ENCODE results near the gene LRRFIP1.
A peak's percentile ranks its signal among the peaks of the same experiment; 100 is the strongest.

The LRRFIP1 gene

GRCh38 chr2:237642038-237642734 is 14.8 kb downstream of the LRRFIP1 start:
- no peak for DNase-seq

- DNase-seq, result no peak
These were observed 15.7 kb downstream of the LRRFIP1 start for GRCh38 chr2:237643066-237643465.

DNA sequence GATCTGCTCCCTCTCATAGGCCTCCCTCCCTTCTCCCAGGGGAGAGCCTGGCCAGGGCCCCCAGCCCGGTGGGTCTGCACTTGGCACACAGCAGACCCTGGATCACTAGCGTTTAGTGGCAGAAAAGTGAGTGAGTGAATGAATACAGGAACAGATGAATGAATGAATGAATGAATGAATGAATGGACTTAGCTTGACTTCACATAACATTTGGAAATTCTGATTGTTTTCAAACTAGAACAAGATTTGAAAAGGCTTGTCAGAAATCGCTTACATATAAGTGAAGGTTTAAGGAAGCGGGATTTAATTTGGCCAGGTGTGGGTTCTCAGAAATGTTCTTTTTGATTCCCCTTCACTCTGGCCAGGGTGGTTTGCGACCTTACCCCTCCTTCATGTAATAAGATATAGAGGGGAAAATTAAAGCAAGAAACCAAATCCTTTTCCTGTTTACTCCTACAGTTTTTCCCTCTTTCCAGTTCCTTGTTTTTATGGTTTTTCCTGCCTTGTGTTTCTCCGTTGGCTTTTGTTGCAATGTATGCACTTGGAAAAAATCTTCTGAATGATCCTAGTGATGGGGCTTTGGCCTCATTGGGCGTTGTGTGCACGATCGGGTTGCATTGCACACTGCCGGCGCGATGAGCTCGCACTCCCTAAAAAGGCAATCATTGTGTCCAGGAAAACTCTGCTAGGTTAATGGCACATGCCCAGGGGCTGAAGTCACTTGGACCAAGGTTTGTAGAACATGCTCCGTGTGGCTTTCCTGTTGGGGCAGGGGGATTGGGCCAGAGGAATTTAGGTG is 16.4 kb downstream of the LRRFIP1 start:
- no peak for DNase-seq

DNA sequence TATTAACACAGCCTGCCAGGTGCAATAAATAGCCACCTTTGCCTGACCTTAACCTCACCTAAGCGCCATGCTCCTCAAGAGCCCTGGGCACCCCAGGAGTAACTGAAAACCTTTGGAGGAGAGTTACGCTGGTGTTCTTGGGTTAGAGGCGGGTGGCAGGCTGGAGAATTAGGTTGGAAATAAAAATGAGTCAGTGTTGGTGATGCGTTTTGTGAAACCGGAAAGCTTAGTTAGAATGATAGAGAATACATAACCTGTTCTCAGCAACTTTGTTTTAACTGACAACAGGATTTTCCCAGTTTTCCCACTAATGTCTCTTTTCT is 17.0 kb downstream of the LRRFIP1 start:
- DNase-seq, result no peak

DNA sequence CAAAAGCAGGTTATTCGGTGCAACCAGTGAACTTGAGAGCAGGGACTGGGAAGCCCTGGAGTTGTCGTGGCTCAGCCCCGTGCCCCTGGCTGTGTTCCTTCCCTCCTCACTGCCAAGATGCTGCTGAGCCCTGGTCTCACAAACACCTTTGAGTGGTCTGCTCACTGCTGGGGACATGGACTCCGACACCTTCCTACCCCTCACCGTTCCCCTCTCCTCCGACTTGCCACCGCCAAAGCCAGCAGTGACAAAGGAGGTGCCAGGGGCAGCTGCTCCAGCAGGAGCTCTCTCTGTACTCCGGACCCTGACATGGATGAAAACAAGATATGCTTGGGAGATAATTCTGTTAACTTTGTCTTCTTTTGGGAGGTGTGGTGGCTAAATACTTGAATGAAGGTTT is 17.9 kb downstream of the LRRFIP1 start:
- DNase-seq, result no peak

- DNase-seq, result no peak
These were observed 20.0 kb downstream of the LRRFIP1 start for GRCh38 chr2:237647176-237648015.

- no peak for DNase-seq
These were observed 20.6 kb downstream of the LRRFIP1 start for GRCh38 chr2:237648016-237648381.

- DNase-seq, result no peak
These were observed 22.4 kb downstream of the LRRFIP1 start for GRCh38 chr2:237649541-237650454.

DNA sequence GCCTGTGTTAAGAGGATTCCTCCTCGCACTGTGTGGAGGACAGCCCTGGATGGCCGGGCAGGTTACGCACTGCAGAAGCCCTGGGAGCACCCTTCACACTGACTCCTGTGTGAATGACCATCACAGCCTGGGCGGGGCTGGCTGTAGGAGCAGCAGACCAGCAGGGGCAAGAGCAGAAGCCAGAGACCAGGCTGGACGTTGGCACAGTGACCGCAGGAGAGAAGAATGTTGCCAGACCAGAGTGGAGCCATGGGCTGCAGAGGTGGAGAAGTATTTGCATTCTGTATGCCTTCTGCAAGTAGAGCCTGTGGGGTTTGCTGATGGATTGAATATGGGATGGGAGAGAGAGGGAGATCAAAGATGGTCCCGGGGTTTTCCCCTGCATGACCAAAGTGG is 23.1 kb downstream of the LRRFIP1 start:
- no peak for DNase-seq

DNA sequence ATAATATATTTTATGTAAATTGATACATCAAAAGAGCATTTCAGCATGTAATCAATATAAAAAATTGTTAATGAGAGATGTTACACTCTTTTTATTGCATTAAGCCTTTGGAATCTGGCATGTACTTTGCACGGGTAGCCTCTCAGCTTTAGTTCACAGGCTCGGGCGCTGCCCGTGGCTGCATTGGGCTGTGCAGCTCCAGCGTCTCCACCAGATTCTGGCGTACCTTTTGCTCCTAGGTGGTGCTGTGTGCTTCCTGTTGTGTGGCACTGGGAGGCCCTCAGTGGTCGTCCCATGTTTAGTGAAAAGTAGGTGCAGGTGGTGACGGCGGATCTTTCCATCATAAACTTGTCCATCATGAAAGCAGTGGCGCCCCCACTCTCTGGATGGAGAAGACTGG is 24.4 kb downstream of the LRRFIP1 start:
- DNase-seq, result no peak

DNA sequence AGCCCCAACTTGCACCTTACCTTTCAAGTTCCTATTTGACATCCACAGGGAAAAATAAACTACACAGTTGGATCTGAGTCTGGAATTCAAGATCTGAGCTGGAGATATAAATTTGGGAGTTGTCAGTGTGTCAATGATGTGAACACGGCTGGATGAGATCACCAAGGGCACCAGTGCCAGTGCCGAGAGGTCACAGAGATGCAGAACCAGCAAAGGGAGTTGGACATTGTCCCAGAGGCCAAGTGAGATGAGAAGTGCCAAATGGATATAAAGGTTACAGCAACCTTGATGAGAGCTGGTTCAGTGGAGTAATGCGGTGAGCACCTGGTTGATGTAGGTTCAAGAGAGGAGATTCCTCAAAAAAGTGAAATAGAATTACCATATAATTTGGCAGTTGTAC is 24.8 kb downstream of the LRRFIP1 start:
- DNase-seq, result no peak

GRCh38 chr2:237652854-237653253 is 25.5 kb downstream of the LRRFIP1 start:
- DNase-seq, result no peak

DNA sequence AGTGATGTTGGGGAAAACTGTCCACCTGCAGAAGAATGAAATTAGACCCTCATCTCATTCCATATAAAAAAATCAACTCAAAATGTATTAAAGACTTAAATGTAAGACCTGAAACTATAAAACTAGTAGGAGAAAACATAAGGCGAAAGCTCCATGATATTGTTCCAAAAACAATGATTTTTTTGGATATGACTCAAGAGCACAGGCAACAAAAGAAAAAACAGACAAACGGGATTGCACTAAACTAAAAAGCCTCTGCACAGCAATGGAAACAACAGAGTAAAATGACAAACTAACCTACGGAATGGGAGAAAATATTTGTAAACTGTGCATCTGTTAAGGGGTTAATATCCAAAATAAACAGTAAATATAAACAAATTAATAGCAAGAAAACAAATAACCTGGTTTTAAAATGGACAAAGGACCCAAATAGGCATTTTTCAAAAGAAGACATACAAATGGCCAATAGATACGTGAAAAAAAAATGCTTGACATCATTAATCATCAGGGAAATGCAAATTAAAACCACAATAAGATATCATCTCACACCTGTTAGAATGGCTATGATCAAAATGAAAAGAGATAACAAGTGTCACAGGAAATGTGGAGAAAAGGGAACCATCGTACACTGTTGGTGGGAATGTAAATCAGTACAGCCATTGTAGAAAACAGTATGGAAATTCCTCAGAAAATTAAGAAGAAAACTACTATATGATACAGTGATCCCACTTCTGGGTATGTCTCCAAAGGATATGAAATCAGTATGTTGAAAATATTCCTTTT is 26.6 kb downstream of the LRRFIP1 start:
- DNase-seq, result no peak

GRCh38 chr2:237657063-237657462 is 29.7 kb downstream of the LRRFIP1 start:
- DNase-seq, result no peak

DNA sequence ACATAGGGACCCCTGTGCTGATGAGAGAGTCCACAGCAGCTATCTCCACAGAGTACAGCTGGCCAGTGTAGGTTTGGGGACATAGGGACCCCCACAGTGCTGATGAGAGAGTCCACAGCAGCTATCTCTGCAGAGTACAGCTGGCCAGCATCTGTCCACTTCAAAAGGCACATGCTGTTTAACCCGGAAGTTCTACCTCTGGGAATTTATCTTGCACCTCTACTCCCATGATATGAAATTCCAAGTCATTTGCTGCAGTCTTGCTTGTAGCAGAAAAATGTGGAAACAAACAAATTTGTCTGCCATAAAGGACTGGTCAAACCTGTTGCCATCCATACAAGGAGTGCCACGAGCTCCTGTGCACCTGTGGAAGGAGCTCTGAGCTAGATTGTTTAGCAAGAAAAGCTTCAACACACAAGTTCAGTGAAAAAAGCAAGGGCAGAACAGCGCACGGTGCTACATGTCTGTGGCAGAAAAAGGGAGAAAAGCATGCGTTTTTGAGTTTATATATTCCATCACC is 33.1 kb downstream of the LRRFIP1 start:
- DNase-seq, result no peak

GRCh38 chr2:237661270-237661669 is 33.9 kb downstream of the LRRFIP1 start:
- no peak for DNase-seq

DNA sequence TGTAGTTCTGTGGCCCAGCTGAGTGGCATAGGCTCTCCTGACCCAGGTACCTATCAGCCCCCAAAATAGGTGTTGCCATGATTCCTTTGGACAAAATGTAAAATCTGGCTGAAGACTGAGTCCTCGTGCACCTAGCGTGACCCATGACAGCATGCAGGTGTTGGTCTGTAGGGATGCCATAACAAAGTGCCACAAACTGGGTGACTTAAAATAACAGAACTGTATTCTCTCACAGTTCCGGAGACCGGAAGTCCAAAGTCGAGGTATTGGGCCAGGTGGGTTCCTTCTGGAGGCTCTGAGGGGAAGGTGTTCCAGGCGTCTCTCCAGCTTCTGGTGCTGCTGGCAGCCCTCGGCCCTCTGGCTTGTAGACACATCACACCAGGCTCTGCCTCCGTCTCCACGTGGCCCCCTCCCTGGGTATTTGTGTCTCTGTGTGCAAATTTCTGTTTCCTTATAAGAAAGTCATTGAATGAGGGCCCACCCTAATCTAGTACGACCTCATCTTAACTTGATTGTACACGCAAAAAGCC is 34.5 kb downstream of the LRRFIP1 start:
- DNase-seq, result no peak

DNA sequence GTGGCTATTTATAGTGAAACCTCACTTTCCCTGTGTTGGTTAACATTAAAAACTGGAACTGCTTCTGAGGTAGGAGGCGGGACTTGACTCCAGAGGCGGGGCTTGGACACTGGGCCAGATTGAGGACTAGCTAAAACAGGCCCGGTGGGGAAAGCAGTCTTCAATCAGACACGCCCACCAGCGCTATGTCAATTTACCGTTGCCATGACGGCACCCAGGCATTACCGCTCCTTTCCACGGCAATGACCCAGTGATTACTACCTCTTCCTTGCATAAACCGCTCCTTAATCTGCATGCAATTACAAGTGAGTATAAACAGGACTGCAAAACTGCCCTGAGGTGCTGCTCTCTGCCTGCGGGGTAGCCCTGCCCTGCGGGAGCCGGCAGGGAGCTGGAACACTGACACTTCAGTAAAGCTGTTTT is 35.3 kb downstream of the LRRFIP1 start:
- peak; percentile 67 to 73 for DNase-seq

DNA sequence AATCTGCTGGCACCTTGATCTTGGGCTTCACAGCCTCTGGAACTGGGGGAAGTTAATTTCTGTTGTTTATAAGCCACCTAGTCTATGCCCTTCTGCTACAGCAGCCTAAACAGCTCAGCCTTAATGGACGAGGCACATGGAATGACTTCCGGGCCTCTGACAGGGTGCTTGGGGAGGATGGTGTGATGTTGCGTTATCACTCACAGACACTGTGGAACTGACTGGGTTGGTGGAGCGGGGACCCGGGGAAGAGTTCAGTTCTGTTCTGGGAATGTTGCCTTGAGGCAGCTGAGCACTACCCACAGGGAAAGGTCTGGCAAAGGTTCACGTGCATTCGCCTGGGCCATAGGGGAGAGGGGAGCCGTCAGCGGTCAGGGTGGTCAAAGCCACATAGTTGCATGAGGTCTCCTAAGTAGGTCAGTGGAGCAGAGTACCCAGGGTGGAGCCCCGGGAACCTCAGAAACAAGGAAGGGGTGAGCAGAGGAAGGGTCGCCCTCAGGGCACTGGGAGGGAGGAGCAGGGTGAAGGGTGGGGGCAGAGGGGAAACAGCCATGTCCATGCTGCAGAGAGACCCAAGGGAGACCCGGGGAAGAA is 36.2 kb downstream of the LRRFIP1 start:
- DNase-seq, result no peak

DNA sequence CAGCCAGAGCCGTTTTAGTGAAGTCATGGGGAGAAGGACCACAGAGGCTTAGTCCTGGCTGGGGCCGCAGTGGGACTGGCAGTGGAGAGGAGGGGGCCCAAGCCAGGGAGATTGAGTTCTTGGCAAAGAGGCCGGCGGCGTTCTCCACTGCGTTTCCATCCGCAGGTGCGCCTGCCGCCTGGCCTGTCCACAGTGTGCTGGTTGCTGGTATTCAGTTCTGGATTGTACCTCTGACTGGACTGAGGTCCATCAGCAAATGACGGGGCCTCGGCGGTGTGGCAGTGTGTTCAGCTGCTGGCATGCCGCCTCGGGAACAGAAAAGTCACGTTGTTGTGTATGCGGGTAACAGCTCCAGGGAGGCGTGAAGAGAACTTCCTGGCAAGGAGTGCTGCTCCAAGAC is 36.8 kb downstream of the LRRFIP1 start:
- DNase-seq, result no peak

DNA sequence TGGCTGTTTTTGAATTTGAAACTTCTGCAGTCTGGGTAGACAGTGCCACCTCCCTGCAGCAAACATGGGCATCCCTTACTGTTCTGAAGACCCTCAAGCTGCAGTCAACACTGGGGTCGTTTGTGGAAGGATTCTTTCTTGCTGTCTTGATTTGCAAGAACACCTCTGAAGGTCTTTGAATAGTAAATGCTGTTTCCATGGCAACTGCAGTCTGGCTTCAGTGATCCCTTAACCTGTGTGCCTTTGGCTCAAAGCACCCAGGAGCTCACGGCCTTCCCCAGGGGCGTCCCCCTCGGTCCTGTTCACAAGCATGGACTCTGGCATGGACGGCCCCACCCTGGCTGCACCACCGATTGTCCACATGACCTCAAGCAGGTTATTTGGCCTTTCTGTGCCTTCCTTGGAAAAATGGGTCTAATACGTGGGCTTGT is 38.3 kb downstream of the LRRFIP1 start:
- no peak for DNase-seq
